ENCODE data around the gene RPL37. TPM values are rescaled to one million over a fixed set of nuclear protein-coding genes. Genes with fewer than 3 reads are reported as not detected.
"Not testable (repeated sequence)": the region's sequence is repeated elsewhere in the genome, so short reads cannot be mapped to it uniquely, and the experiment has no call there.

The RPL37 gene
- total RNA-seq, 2 donors from 2014 or later, result 867 to 934 TPM

GRCh38 chr5:40791715-40792139, 43.3 kb downstream of the RPL37 start:
- no peak for DNase-seq
- H3K4me3 ChIP-seq, result no peak overlapping the region
- H3K9me3 ChIP-seq, result no peaks in the 10 kb centered on the region
- H3K4me1 ChIP-seq, result peaks cover 14% of the 10 kb centered on the region
- H3K27ac ChIP-seq, result no peak overlapping the region
- H3K36me3 ChIP-seq, result no peaks in the 10 kb centered on the region
- no peak for TF ChIP-seq CTCF (IDR thresholded peaks at IDR 0.05)
- intact Hi-C loops (cut with DNase I), result no loop called here
- H3K27me3 ChIP-seq, result no peaks in the 10 kb centered on the region
- H3K9ac ChIP-seq (ENCODE audit: low read depth in 2 of 2, low read length in 2 of 2), result no peak overlapping the region

GRCh38 chr5:40790947-40791593, 44.0 kb downstream of the RPL37 start:
- H3K9me3 ChIP-seq, result no peaks in the 10 kb centered on the region
- no peak overlapping the region for H3K27ac ChIP-seq
- no peak for DNase-seq
- no peak overlapping the region for H3K4me3 ChIP-seq
- peaks cover 12% of the 10 kb centered on the region for H3K4me1 ChIP-seq
- H3K27me3 ChIP-seq, result no peaks in the 10 kb centered on the region
- no peaks in the 10 kb centered on the region for H3K36me3 ChIP-seq
- TF ChIP-seq CTCF (IDR thresholded peaks at IDR 0.05), result no peak
- intact Hi-C loops (cut with DNase I), result no loop called here
- H3K9ac ChIP-seq (ENCODE audit: low read depth in 2 of 2, low read length in 2 of 2), result no peak overlapping the region

GRCh38 chr5:40788941-40789340, 46.1 kb downstream of the RPL37 start:
- intact Hi-C loops (cut with DNase I); H3K9ac ChIP-seq (ENCODE audit: low read depth in 2 of 2, low read length in 2 of 2); H3K27me3 ChIP-seq; H3K9me3 ChIP-seq; H3K36me3 ChIP-seq; DNase-seq; H3K27ac ChIP-seq; H3K4me3 ChIP-seq: not testable (repeated sequence)
- H3K4me1 ChIP-seq, result peaks cover 13% of the 10 kb centered on the region

- Histone ChIP-seq H3K36me3 (no peaks in the 10 kb centered on the region), H3K9ac (ENCODE audit: low read depth in 2 of 2, low read length in 2 of 2) (no peak overlapping the region), H3K27me3 (no peaks in the 10 kb centered on the region), H3K27ac (no peak overlapping the region), H3K4me3 (no peak overlapping the region), H3K4me1 (peaks cover 19% of the 10 kb centered on the region), H3K9me3 (no peaks in the 10 kb centered on the region)
- intact Hi-C loops (cut with DNase I), result no loop called here
- no peak for DNase-seq
- no peak for TF ChIP-seq CTCF (IDR thresholded peaks at IDR 0.05)
Observed at GRCh38 chr5:40787986-40788385, 47.0 kb downstream of the RPL37 start.

- H3K9me3 ChIP-seq; H3K36me3 ChIP-seq; H3K9ac ChIP-seq (ENCODE audit: low read depth in 2 of 2, low read length in 2 of 2); H3K4me3 ChIP-seq; H3K27me3 ChIP-seq; intact Hi-C loops (cut with DNase I); H3K27ac ChIP-seq; DNase-seq: not testable (repeated sequence)
- H3K4me1 ChIP-seq, result peaks cover 19% of the 10 kb centered on the region
Observed at GRCh38 chr5:40786664-40787063, 48.4 kb downstream of the RPL37 start.

- Histone ChIP-seq H3K4me3 (no peak overlapping the region), H3K9ac (ENCODE audit: low read depth in 2 of 2, low read length in 2 of 2) (no peak overlapping the region), H3K9me3 (no peaks in the 10 kb centered on the region), H3K27ac (peak overlapping the region; percentile 61), H3K36me3 (no peaks in the 10 kb centered on the region), H3K27me3 (no peaks in the 10 kb centered on the region), H3K4me1 (peaks cover 19% of the 10 kb centered on the region)
- intact Hi-C loops (cut with DNase I), result no loop called here
- DNase-seq, result no peak
- no peak for TF ChIP-seq CTCF (IDR thresholded peaks at IDR 0.05)
Observed at GRCh38 chr5:40784916-40785315, 50.1 kb downstream of the RPL37 start.
